Prostate gland (tissue), 2 donors: Measurements from ENCODE around the gene S100A7A.

Source experiments
- POLR2A ChIP-seq: fragments of 450-650 bp; IDR thresholded peaks from one replicate; pipeline ENCODE4 v1.6.1; 2016; ENCODE audit warnings: antibody characterized with exemption, mild to moderate bottlenecking
- POLR2AphosphoS5 ChIP-seq: sonication (generic); formaldehyde crosslinking; IDR thresholded peaks from one replicate; pipeline ENCODE4 v1.6.1; 2017; ENCODE audit warnings: antibody characterized with exemption
- TF ChIP-seq, protein P1 (sequence below), 4 experiments: fragments of 200-600 bp in 2 of 4; fragments of 450-650 bp in 2 of 4; sonication (generic) in 2 of 4; IDR thresholded peaks; 1 replicate in 3 of 4; 2 replicates in 1 of 4; pipeline ENCODE4 v1.5.1; 2016 to 2019; ENCODE audit warnings: antibody characterized with exemption in 4 of 4, mild to moderate bottlenecking in 2 of 4, moderate library complexity in 2 of 4

DNA sequence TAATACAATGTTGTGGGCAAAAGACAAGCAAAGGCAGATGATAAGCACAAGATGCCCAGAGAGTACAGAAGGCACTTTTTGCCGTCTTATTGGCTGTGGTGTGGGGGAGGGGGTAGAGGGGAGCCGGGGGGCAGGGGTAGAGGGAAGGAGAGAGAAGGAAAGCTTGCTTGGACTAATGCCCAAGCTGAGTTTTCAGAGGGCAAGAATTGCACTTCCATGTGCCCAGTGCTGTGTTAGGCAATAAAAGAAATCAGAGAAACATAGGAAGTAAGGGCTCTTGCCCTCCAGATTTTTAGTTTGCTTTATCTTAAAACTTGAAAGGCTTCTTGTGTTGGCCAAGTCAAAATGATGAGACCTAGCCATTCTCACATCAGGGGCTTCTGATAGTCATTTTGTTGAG is 49.2 kb upstream of the S100A7A start:
- TF ChIP-seq, protein P1, sequence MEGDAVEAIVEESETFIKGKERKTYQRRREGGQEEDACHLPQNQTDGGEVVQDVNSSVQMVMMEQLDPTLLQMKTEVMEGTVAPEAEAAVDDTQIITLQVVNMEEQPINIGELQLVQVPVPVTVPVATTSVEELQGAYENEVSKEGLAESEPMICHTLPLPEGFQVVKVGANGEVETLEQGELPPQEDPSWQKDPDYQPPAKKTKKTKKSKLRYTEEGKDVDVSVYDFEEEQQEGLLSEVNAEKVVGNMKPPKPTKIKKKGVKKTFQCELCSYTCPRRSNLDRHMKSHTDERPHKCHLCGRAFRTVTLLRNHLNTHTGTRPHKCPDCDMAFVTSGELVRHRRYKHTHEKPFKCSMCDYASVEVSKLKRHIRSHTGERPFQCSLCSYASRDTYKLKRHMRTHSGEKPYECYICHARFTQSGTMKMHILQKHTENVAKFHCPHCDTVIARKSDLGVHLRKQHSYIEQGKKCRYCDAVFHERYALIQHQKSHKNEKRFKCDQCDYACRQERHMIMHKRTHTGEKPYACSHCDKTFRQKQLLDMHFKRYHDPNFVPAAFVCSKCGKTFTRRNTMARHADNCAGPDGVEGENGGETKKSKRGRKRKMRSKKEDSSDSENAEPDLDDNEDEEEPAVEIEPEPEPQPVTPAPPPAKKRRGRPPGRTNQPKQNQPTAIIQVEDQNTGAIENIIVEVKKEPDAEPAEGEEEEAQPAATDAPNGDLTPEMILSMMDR (IDR thresholded peaks at IDR 0.05): no peak
- TF ChIP-seq POLR2AphosphoS5: no peak
- no peak for TF ChIP-seq POLR2A
